Limb (tissue), 2 donors: Measurements from ENCODE around the gene PLIN3.
"Not testable (repeated sequence)": the region's sequence is repeated elsewhere in the genome, so short reads cannot be mapped to it uniquely, and the experiment has no call there.

Experiments used
- DNase-seq, 2 donors: peaks; one replicate each; pipeline ENCODE4 v3.0.0-alpha.2; 2016; ENCODE audit errors: extremely low spot score in 2 of 2

The PLIN3 gene

DNA sequence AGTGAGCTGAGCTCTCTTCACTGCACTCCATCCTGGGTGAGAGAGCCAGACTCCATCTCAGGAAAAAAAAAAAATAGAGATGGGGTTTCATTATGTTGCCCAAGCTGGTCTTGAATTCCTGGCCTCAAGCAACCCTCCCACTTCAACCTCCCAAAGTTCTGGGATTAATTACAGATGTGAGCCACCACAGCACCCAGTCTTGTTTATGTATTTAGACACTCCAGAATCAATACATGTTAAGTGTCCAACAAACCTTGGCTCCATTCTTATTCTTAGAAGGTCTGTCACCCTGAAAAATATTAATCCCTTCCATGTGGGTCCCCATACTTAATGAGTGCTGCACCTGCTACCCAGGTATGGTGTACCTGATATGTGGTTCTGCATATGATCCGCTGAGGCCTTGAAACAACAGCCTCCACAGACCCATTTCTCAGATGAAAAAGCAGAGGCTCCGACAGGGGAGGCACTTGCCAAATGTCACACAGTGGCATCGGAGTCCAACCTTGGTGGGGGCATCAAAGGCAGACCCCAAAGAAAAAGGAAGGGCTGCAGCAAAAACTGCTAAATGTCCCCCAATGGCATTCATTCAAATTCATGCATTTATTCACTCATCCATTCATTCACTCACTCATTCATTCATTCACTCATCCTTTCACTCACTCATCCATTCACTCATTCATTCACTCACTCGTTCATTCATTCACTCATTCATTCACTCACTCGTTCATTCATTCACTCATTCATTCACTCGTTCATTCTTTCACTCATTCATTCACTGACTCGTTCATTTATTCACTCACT is 52.6 kb downstream of the PLIN3 start:
- DNase-seq = no peak

DNA sequence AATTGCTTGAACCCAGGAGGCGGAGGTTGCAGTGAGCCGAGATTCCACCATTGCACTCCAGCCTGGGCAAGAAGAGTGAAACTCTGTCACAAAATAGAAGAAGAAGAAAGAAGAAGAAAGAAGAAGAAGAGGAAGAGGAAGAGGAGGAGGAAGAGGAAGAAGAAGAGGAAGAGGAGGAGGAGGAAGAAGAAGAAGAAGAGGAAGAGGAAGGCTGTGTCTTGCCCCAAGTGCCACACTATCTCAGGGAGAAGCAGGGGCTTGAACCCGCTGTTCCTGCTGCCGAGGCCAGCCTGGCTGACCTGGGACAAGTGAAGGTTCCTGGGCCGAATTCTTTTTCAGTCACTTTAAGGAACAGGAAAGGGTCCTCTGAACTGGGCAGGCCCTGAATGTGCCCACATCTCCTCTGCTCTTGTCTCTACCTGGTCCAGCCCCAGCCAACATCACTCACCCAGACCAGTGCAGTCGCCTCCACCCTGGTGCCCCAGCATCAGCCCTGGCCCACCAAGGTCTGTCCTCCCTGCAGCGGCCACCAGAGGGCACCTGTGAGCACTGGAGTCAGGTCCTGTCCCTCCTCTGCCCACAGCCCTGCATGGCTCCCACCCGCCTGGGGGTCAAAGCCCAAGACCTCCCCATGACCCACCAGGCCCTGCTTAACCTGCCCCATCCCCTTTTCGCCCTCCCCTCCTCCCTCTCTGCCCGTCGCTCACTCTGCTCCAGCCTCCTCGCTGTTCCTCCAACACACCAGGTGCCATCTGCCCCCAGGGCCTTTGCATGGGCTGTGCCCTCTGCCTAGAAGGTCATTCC is 55.9 kb downstream of the PLIN3 start:
- peak in 1 of 2 donors; percentile 83 for DNase-seq

- DNase-seq = no peak
Measured at GRCh38 chr19:4807188-4807587, 60.3 kb downstream of the PLIN3 start.

GRCh38 chr19:4806384-4806783 is 61.1 kb downstream of the PLIN3 start:
- DNase-seq = no peak

DNA sequence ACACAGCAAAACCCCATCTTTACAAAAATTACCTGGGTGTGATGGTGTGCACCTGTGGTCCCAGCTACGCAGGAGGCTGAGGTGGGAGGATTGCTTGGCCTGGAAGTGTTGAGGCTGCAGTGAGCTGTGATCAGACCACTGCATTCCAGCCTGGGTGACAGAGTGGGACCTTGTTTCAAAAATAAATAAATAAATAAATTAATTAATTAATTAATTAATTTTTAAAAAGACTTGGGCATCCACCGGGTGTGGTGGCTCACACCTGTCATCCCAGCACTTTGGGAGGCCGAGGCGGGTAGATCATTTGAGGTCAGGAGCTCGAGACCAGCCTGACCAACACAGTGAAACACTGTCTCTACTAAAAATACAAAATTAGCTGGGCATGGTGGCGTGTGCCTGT is 62.3 kb downstream of the PLIN3 start:
- DNase-seq = not testable (repeated sequence)

- DNase-seq = peak; percentile 19 to 82
Measured at GRCh38 chr19:4803736-4804695, 63.5 kb downstream of the PLIN3 start.

GRCh38 chr19:4802711-4803110 is 64.8 kb downstream of the PLIN3 start:
- DNase-seq = no peak

DNA sequence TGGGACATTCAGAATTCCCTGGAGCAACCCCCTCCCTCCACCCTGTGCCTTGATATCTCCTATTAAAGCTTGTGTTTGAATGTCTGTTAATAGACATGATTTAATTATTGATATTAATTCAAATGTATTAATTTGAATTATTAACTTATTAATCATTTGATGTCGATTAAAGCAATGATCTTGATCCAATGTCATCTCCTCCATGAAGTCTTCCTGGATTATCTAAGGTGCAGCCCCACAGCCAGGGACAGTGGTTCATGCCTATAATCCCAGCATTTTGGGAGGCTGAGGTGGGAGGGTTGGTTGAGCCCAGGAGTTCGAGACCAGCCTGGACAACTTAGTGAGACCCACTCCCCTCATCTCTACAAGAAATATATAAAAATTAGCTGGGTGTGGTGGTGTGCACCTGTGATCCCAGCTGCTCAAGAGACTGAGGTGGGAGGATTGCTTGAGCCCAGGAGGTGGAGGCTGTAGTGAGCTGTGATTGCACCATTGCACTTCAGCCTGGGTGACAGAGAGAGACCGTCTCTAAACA is 66.3 kb downstream of the PLIN3 start:
- no peak for DNase-seq

DNA sequence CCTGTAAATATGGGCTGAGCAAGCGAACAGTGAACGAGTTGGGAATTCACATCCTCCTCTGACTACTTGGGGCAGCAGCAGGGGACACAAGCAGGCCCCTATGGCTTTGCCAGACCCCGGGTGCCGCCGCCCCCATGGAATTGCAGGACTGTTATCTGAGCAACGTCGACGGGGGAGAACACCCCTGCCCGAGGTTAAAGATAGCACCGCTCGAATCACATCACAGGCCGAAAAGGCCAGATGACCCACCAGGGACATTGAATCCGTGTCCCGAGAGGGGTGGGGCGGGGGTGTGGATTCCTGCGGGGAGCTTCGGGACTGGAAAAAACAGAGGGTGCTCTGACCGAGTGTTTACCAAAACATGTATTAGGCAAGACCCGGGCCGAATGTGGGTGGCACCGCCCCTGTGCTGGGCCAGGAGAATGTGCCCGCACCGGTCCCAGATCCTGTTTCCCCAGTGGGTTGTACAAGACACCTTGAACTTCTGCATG is 66.8 kb downstream of the PLIN3 start:
- DNase-seq = no peak

GRCh38 chr19:4795400-4795799 is 72.1 kb downstream of the PLIN3 start:
- no peak for DNase-seq

- no peak for DNase-seq
Measured at GRCh38 chr19:4794971-4795370, 72.5 kb downstream of the PLIN3 start.

DNA sequence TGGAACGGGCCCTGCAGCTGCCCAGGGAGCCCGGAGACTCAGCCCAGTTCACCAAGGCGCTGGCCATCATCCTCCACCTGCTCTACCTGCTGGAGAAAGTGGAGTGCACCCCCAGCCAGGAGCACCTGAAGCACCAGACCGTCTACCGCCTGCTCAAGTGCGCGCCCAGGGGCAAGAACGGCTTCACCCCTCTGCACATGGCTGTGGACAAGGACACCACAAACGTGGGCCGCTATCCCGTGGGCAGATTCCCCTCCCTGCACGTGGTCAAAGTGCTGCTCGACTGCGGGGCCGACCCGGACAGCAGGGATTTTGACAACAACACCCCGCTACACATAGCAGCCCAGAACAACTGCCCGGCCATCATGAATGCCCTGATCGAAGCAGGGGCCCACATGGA is 74.2 kb downstream of the PLIN3 start:
- not testable (repeated sequence) for DNase-seq

- DNase-seq = not testable (repeated sequence)
Measured at GRCh38 chr19:4792866-4793195, 74.6 kb downstream of the PLIN3 start.

- not testable (repeated sequence) for DNase-seq
Measured at GRCh38 chr19:4792019-4792865, 75.2 kb downstream of the PLIN3 start.

GRCh38 chr19:4791183-4792018 is 76.1 kb downstream of the PLIN3 start, which contains the start of gene FEM1A:
TSS of gene FEM1A (plus strand) at chr19:4791734. CDS start at chr19:4791855, 121 bp downstream.
- peak; percentile 99 to 100 for DNase-seq
